ENCODE results near the gene KIAA0825. TPM values are rescaled to one million over a fixed set of nuclear protein-coding genes. Genes with fewer than 3 reads are reported as not detected.

KIAA0825 gene
- total and polyA plus RNA-seq, 2 of the 8 experiments (the other 6 are each of a cell fraction or from before 2014, with no cell fraction given) = 0.60 to 1.0 TPM

DNA sequence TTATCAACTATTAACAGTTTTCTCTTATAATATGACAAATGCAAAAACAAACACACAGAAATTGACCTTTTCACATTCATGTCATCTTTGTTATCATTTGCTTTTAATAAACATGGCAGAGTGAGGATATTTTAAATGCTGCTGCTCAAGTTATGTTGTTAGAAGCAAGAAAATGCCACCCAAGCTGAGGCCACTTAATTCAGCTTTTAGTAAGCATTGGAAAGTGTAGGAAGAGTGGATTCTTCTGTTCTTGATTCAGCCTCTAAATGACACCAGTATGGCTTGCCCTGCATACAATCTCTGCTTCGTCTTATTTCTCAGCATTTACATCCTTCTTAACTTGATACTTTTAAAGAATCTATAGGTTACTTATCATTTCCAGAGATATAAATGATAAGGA is 456.6 kb downstream of the KIAA0825 start (continued):
- no peak for TF ChIP-seq TAF7 (optimal IDR thresholded peaks at IDR 0.05; ENCODE audit: borderline replicate concordance, low read depth, low read length)
- TF ChIP-seq SUZ12 (IDR thresholded peaks at IDR 0.05; ENCODE audit: low read length) = no peak
